ENCODE measurements around the gene CACNB4. TPM values are rescaled to one million over a fixed set of nuclear protein-coding genes. Genes with fewer than 3 reads are reported as not detected.

Gene CACNB4
- total RNA-seq, 1 experiment from 2014 or later: 2.0 TPM

GRCh38 chr2:152068226-152068625 is 30.6 kb downstream of the CACNB4 start:
- no peaks in the 10 kb centered on the region for H3K36me3 ChIP-seq (ENCODE audit: control insufficient read depth in 1 of 2, insufficient read depth in 2 of 2, low read length in 2 of 2)
- ATAC-seq (no peak), DNase-seq (ENCODE audit: low read depth, low spot score) (no peak)
- H3K9ac ChIP-seq (ENCODE audit: low read length): no peak overlapping the region
- BruUV-seq (replicated peaks): no TSS peak
- H2AFZ ChIP-seq (ENCODE audit: low read depth, low read length, poor library complexity, severe bottlenecking): no peak overlapping the region
- H4K20me1 ChIP-seq (ENCODE audit: insufficient read depth): no peaks in the 10 kb centered on the region
- no peak overlapping the region for H3K4me3 ChIP-seq (replicated peaks in 1 of 2; ENCODE audit: low read depth in 1 of 2, low read length in 2 of 2)
- H3K4me1 ChIP-seq (ENCODE audit: control insufficient read depth in 1 of 2, insufficient read depth in 2 of 2, low read length in 2 of 2): no peaks in the 10 kb centered on the region
- no peak overlapping the region for H3K27ac ChIP-seq (ENCODE audit: low read depth, low read length)
- RAD21 ChIA-PET (ENCODE audit: low non-redundant PET in 1 of 2, low total read pairs in 2 of 2, uncharacterized antibody in 2 of 2, unreplicated experiment in 2 of 2): no interaction called here
- TF ChIP-seq ZBTB33 (IDR thresholded peaks at IDR 0.05; ENCODE audit: extremely low read depth, insufficient replicate concordance, low read length) (no peak), SIN3A (IDR thresholded peaks at IDR 0.05; ENCODE audit: low read depth) (no peak)
- no peaks in the 10 kb centered on the region for H3K79me2 ChIP-seq (ENCODE audit: insufficient read depth, low read length)
- H3K9me2 ChIP-seq (ENCODE audit: insufficient read depth): no peaks in the 10 kb centered on the region
- no peak overlapping the region for H3K4me2 ChIP-seq (ENCODE audit: low read length)
- no peaks in the 10 kb centered on the region for H3K27me3 ChIP-seq (ENCODE audit: insufficient read depth, low read length)
- intact Hi-C loops (cut with micrococcal nuclease): no loop called here
- H3K9me3 ChIP-seq (ENCODE audit: control insufficient read depth in 1 of 2, insufficient read depth in 1 of 2, low read depth in 1 of 2, low read length in 2 of 2): no peaks in the 10 kb centered on the region
- CTCF ChIA-PET: no interaction called here
- POLR2A ChIA-PET: no interaction called here

GRCh38 chr2:152067823-152068222 is 31.0 kb downstream of the CACNB4 start:
- no peaks in the 10 kb centered on the region for H3K4me1 ChIP-seq (ENCODE audit: control insufficient read depth in 1 of 2, insufficient read depth in 2 of 2, low read length in 2 of 2)
- intact Hi-C loops (cut with micrococcal nuclease): no loop called here
- H3K79me2 ChIP-seq (ENCODE audit: insufficient read depth, low read length): no peaks in the 10 kb centered on the region
- CTCF ChIA-PET: no interaction called here
- ATAC-seq: no peak
- no peak overlapping the region for H3K27ac ChIP-seq (ENCODE audit: low read depth, low read length)
- H3K9me2 ChIP-seq (ENCODE audit: insufficient read depth): no peaks in the 10 kb centered on the region
- H3K27me3 ChIP-seq (ENCODE audit: insufficient read depth, low read length): no peaks in the 10 kb centered on the region
- H3K9ac ChIP-seq (ENCODE audit: low read length): no peak overlapping the region
- POLR2A ChIA-PET: no interaction called here
- TF ChIP-seq ZFX (IDR thresholded peaks at IDR 0.05): no peak
- no peak for TF ChIP-seq SP1 (IDR thresholded peaks at IDR 0.05; ENCODE audit: low read depth)
- no peak for TF ChIP-seq REST (IDR thresholded peaks at IDR 0.05; ENCODE audit: low read depth)
- TF ChIP-seq ZNF274 (IDR thresholded peaks at IDR 0.05; ENCODE audit: low read depth, low read length): no peak
- TF ChIP-seq JUND (IDR thresholded peaks at IDR 0.05): no peak
- TF ChIP-seq ATF3 (IDR thresholded peaks at IDR 0.05): no peak
- no peak for TF ChIP-seq SRF (IDR thresholded peaks at IDR 0.05; ENCODE audit: low read depth)
- TF ChIP-seq EGR1 (IDR thresholded peaks at IDR 0.05; ENCODE audit: low read depth): no peak
- TF ChIP-seq SIN3A (IDR thresholded peaks at IDR 0.05; ENCODE audit: low read depth): no peak
- TF ChIP-seq CEBPB (IDR thresholded peaks at IDR 0.05; ENCODE audit: low read depth): no peak
- no peak for TF ChIP-seq TCF7L2 (IDR thresholded peaks at IDR 0.05; ENCODE audit: borderline replicate concordance, extremely low read depth, insufficient read depth, insufficient read length)
- no peak for DNase-seq (ENCODE audit: low read depth, low spot score)
- H3K4me2 ChIP-seq (ENCODE audit: low read length): no peak overlapping the region
- BruUV-seq (replicated peaks): no TSS peak
- no peak overlapping the region for H3K4me3 ChIP-seq (replicated peaks in 1 of 2; ENCODE audit: low read depth in 1 of 2, low read length in 2 of 2)
- H3K36me3 ChIP-seq (ENCODE audit: control insufficient read depth in 1 of 2, insufficient read depth in 2 of 2, low read length in 2 of 2): no peaks in the 10 kb centered on the region
- RAD21 ChIA-PET (ENCODE audit: low non-redundant PET in 1 of 2, low total read pairs in 2 of 2, uncharacterized antibody in 2 of 2, unreplicated experiment in 2 of 2): no interaction called here
- H4K20me1 ChIP-seq (ENCODE audit: insufficient read depth): no peaks in the 10 kb centered on the region
- no peak overlapping the region for H2AFZ ChIP-seq (ENCODE audit: low read depth, low read length, poor library complexity, severe bottlenecking)
- no peaks in the 10 kb centered on the region for H3K9me3 ChIP-seq (ENCODE audit: control insufficient read depth in 1 of 2, insufficient read depth in 1 of 2, low read depth in 1 of 2, low read length in 2 of 2)

Measured in HCT116 (cell line).